OCI-LY7 (cell line): Measurements from ENCODE around the gene ZFAND2B.
"Not testable (repeated sequence)": the region's sequence is repeated elsewhere in the genome, so short reads cannot be mapped to it uniquely, and the experiment has no call there.

Source experiments
- CTCF ChIP-seq: fragments of 200-600 bp; sonication (generic); conservative IDR thresholded peaks from 2 replicates; pipeline ENCODE4 v1.5.1; 2014; ENCODE audit warnings: mild to moderate bottlenecking, antibody characterized with exemption, low read length, moderate library complexity, mixed read lengths
- EZH2phosphoT487 ChIP-seq: fragments of 200-600 bp; sonication (generic); IDR thresholded peaks from 2 replicates; pipeline ENCODE4 v1.6.1; 2018; ENCODE audit warnings: low read depth, borderline replicate concordance, mild to moderate bottlenecking, mixed run types, antibody characterized with exemption, low read length, moderate library complexity, mixed read lengths

GRCh38 chr2:219200502-219201326 lies 5.9 kb upstream of the ZFAND2B start:
- TF ChIP-seq CTCF, EZH2phosphoT487: not testable (repeated sequence)
